ENCODE measurements around the gene ZNF526. TPM values are rescaled to one million over a fixed set of nuclear protein-coding genes. Genes with fewer than 3 reads are reported as not detected.
A peak's percentile ranks its signal among the peaks of the same experiment; 100 is the strongest.

Gene ZNF526
- total RNA-seq, 1 donor from 2014 or later, result 9.6 TPM

DNA sequence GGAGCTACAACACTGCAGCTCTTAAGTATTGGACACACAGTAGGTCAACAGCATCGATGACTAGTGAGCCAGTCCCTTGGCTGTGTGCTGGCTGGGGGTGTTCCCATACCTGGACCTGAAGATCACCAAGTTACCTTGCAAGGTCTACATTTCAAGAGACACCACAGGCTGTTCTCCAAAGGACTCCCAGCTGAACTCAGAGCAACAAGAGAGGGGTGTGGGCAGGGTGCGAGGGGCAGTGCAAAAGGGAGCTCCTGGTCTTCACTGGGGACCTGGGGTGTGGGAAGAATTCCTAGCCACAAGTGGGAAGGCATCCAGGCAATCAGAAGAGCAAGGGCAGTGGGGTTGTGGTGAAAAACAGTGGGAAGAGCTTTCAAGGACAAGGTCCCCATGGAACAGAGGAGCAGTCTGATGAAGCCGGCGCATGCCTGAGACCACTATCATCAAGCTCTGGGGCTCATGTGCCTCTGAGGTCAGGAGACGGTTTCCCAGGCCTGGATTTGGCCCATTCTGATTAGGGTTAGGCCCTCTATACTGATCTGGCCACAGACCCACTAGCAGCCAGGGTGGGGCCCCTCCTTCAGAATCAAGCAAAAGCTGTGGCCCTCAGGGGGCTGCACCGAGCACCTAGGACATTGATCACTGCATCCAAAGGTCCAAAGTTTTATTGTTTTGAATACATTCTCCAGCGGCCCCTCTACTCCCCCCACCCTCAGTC lies 27.0 kb downstream of the ZNF526 start:
- Histone ChIP-seq H3K4me1 (peaks cover 36% of the 10 kb centered on the region), H3K27me3 (no peaks in the 10 kb centered on the region), H3K9me3 (no peaks in the 10 kb centered on the region), H3K4me3 (no peak overlapping the region), H3K27ac (no peak overlapping the region), H3K36me3 (peaks cover 12% of the 10 kb centered on the region)
- no peak for TF ChIP-seq CTCF (IDR thresholded peaks at IDR 0.05)
- no peak for ATAC-seq
- DNase-seq, result no peak
- intact Hi-C loops (cut with DNase I), result no loop called here

GRCh38 chr19:42247640-42248199 lies 27.6 kb downstream of the ZNF526 start:
- intact Hi-C loops (cut with DNase I), result no loop called here
- Histone ChIP-seq H3K9me3 (no peaks in the 10 kb centered on the region), H3K27me3 (no peaks in the 10 kb centered on the region), H3K36me3 (peaks cover 12% of the 10 kb centered on the region), H3K27ac (no peak overlapping the region), H3K4me3 (no peak overlapping the region), H3K4me1 (peaks cover 43% of the 10 kb centered on the region)
- no peak for TF ChIP-seq CTCF (IDR thresholded peaks at IDR 0.05)
- ATAC-seq, result no peak
- DNase-seq, result no peak

GRCh38 chr19:42248270-42249148 lies 28.4 kb downstream of the ZNF526 start:
- ATAC-seq (no peak), DNase-seq (no peak)
- Histone ChIP-seq H3K36me3 (peaks cover 12% of the 10 kb centered on the region), H3K27me3 (no peaks in the 10 kb centered on the region), H3K9me3 (no peaks in the 10 kb centered on the region), H3K4me1 (peaks cover 45% of the 10 kb centered on the region), H3K27ac (no peak overlapping the region), H3K4me3 (no peak overlapping the region)
- intact Hi-C loops (cut with DNase I), result no loop called here
- TF ChIP-seq CTCF (IDR thresholded peaks at IDR 0.05), result no peak

- Histone ChIP-seq H3K9me3 (no peaks in the 10 kb centered on the region), H3K36me3 (peaks cover 12% of the 10 kb centered on the region), H3K4me1 (peaks cover 40% of the 10 kb centered on the region), H3K27me3 (no peaks in the 10 kb centered on the region), H3K27ac (no peak overlapping the region), H3K4me3 (no peak overlapping the region)
- no peak for TF ChIP-seq CTCF (IDR thresholded peaks at IDR 0.05)
- ATAC-seq (no peak), DNase-seq (no peak)
- intact Hi-C loops (cut with DNase I), result no loop called here
Measured at GRCh38 chr19:42249149-42249750, 29.1 kb downstream of the ZNF526 start.

DNA sequence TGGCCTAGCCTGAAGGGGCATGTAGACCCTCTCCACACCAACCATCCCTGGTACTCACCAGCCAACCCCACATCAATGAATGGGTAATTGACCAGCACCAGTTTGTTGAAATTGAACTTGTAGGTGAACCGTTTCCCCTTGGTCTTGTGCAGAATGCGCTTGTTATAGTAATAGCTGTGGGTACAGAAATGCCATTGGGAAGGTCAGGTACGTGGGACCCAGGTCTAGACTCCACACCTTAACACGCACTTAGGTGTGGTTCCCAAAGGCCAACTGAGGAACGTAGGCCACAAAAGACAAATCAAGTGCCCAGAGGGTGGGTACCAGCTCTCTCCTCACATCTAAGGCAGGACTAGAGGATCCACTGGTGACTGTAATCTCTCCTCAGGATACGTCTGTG lies 29.7 kb downstream of the ZNF526 start:
- no peak for TF ChIP-seq CTCF (IDR thresholded peaks at IDR 0.05)
- Histone ChIP-seq H3K9me3 (no peaks in the 10 kb centered on the region), H3K27ac (peak overlapping the region; percentile 63), H3K4me1 (peaks cover 40% of the 10 kb centered on the region), H3K27me3 (no peaks in the 10 kb centered on the region), H3K36me3 (peaks cover 12% of the 10 kb centered on the region), H3K4me3 (no peak overlapping the region)
- ATAC-seq, result no peak
- intact Hi-C loops (cut with DNase I), result no loop called here
- DNase-seq, result no peak

All from upper lobe of right lung (tissue), 1 donor.